GM23248 (cell line): ENCODE data around the gene C9orf85. TPM values are rescaled to one million over a fixed set of nuclear protein-coding genes. Genes with fewer than 3 reads are reported as not detected.
"Not testable (repeated sequence)": the region's sequence is repeated elsewhere in the genome, so short reads cannot be mapped to it uniquely, and the experiment has no call there.

ENCODE experiments used
- DNase-seq: peaks from one replicate; pipeline ENCODE4 v3.0.0-alpha.2; 2015
- H2AFZ ChIP-seq: fragments of 200-600 bp; sonication (generic); 2 replicates; pipeline ENCODE4 v1.6.1; 2016; ENCODE audit warnings: antibody characterized with exemption
- H3F3A ChIP-seq: fragments of 200-600 bp; sonication (generic); 2 replicates; pipeline ENCODE4 v1.6.1; 2016; ENCODE audit warnings: mild to moderate bottlenecking, antibody characterized with exemption, mixed run types; ENCODE audit not compliant: insufficient read depth
- H3K27ac ChIP-seq: fragments of 200-600 bp; sonication (generic); 2 replicates; pipeline ENCODE4 v1.5.1; 2016; ENCODE audit warnings: mild to moderate bottlenecking
- H3K27me3 ChIP-seq: fragments of 200-600 bp; sonication (generic); replicated peaks from 2 replicates; pipeline ENCODE4 v1.6.1; 2016; ENCODE audit warnings: mild to moderate bottlenecking; ENCODE audit not compliant: insufficient read depth
- H3K36me3 ChIP-seq: fragments of 200-600 bp; sonication (generic); 2 replicates; pipeline ENCODE4 v1.6.1; 2016; ENCODE audit warnings: low read depth, mild to moderate bottlenecking
- H3K4me1 ChIP-seq: fragments of 200-600 bp; sonication (generic); 2 replicates; pipeline ENCODE4 v1.6.1; 2016; ENCODE audit warnings: mild to moderate bottlenecking; ENCODE audit not compliant: insufficient read depth
- H3K4me2 ChIP-seq: fragments of 200-600 bp; sonication (generic); one replicate; pipeline ENCODE4 v1.6.1; 2016; ENCODE audit warnings: mild to moderate bottlenecking; ENCODE audit not compliant: unreplicated experiment
- H3K4me3 ChIP-seq: fragments of 200-600 bp; sonication (generic); 2 replicates; pipeline ENCODE4 v1.5.1; 2016; ENCODE audit warnings: mild to moderate bottlenecking
- H3K79me2 ChIP-seq: fragments of 200-600 bp; sonication (generic); 2 replicates; pipeline ENCODE4 v1.6.1; 2016; ENCODE audit warnings: mild to moderate bottlenecking; ENCODE audit not compliant: insufficient read depth
- H3K9ac ChIP-seq: fragments of 200-600 bp; sonication (generic); 2 replicates; pipeline ENCODE4 v1.6.1; 2016; ENCODE audit warnings: mild to moderate bottlenecking
- H3K9me2 ChIP-seq: fragments of 200-600 bp; sonication (generic); 2 replicates; pipeline ENCODE4 v1.6.1; 2016; ENCODE audit warnings: mixed run types, mild to moderate bottlenecking, moderate library complexity; ENCODE audit not compliant: insufficient read depth
- H3K9me3 ChIP-seq: fragments of 200-600 bp; sonication (generic); one replicate; pipeline ENCODE4 v1.6.1; 2017; ENCODE audit warnings: low read depth
- H4K20me1 ChIP-seq: fragments of 200-600 bp; sonication (generic); 2 replicates; pipeline ENCODE4 v1.6.0; 2016; ENCODE audit not compliant: insufficient read depth
- EZH2 ChIP-seq: fragments of 200-600 bp; sonication (generic); IDR thresholded peaks from 2 replicates; pipeline ENCODE4 v1.6.1; 2018; ENCODE audit warnings: antibody characterized with exemption, mild to moderate bottlenecking; ENCODE audit not compliant: insufficient read depth, poor library complexity, severe bottlenecking
- EZH2phosphoT487 ChIP-seq: fragments of 200-600 bp; sonication (generic); IDR thresholded peaks from 2 replicates; pipeline ENCODE4 v1.6.1; 2018; ENCODE audit warnings: antibody characterized with exemption, moderate library complexity, mild to moderate bottlenecking, low read depth; ENCODE audit not compliant: insufficient read depth
- WGBS, 2 experiments: methylation state at CpG; one replicate each; pipeline ENCODE4 v1.1.6; 2015 to 2017; ENCODE audit warnings: low lambda C conversion rate in 2 of 2, low coverage in 1 of 2; ENCODE audit errors: missing lambda C conversion rate in 2 of 2; 5-methylcytosine and 5-hydroxymethylcytosine counted together
- in situ Hi-C: fragments of 300-500 bp; cut with MboI; formaldehyde crosslinking; loops from 2 replicates; pipeline ENCODE4 v1.15.0; 2020
- polyA plus RNA-seq: library from polyadenylated mRNA; unstranded; fragments of >200 nt; fragmentation: Nextera tagmentation; extraction: Ambion mirVana; gene quantifications from 2 replicates; pipeline ENCODE4 v1.2.1, GENCODE V29; 2016
- total RNA-seq: library from RNA; depleted of rRNA; stranded (reverse); fragments of >200 nt; shearing (Covaris generic); gene quantifications from 2 replicates; pipeline ENCODE4 v1.2.3, GENCODE V29; 2014

The C9orf85 gene
- total and polyA plus RNA-seq, 2 experiments from 2014 or later: 11.8 to 16.3 TPM

DNA sequence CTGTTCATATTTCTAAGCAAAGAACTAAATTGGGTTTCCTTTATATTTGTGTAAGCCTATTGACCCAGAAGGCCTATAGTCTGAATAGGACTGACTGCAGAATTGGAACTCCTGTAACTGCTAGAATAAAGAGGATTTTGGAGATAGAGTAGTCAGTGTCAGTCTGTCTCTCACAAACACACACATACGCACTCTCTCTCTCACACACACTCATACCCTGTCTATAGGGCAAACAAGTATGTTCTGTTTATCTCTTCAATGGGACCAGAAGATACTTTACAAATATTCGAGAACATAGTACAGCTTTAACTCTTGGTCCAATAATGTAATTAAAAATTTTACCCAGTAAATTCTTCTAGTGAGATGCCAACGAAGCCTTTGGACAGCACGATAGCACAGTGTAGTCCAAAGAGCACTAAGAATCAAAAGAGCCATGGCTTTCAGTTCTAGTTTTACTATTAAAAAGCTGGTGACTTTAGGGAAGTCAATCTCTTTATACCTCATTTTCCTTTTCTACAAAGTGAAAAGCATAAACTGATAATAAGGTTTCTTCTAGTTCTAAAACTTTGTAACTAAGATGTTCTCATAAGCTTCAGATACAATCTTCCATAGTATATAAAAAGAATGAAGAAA, 19.8 kb upstream of the C9orf85 start:
- H3F3A ChIP-seq: no peaks in the 10 kb centered on the region
- H3K4me1 ChIP-seq: peaks cover 14% of the 10 kb centered on the region
- H3K27me3 ChIP-seq: no peaks in the 10 kb centered on the region
- no peak overlapping the region for H3K9ac ChIP-seq
- no peaks in the 10 kb centered on the region for H3K9me2 ChIP-seq
- DNase-seq: no peak
- H3K36me3 ChIP-seq: no peaks in the 10 kb centered on the region
- no peak for TF ChIP-seq EZH2phosphoT487
- no peak for TF ChIP-seq EZH2
- H3K4me3 ChIP-seq: no peak overlapping the region
- WGBS, 2 experiments: 96 to 97% methylated on average over 4 of the region's 4 CpGs
- H2AFZ ChIP-seq: no peak overlapping the region
- H3K27ac ChIP-seq: no peak overlapping the region
- in situ Hi-C loops: no loop called here
- H3K9me3 ChIP-seq: no peaks in the 10 kb centered on the region
- no peaks in the 10 kb centered on the region for H4K20me1 ChIP-seq
- H3K79me2 ChIP-seq: peaks cover 96% of the 10 kb centered on the region
- no peak overlapping the region for H3K4me2 ChIP-seq

DNA sequence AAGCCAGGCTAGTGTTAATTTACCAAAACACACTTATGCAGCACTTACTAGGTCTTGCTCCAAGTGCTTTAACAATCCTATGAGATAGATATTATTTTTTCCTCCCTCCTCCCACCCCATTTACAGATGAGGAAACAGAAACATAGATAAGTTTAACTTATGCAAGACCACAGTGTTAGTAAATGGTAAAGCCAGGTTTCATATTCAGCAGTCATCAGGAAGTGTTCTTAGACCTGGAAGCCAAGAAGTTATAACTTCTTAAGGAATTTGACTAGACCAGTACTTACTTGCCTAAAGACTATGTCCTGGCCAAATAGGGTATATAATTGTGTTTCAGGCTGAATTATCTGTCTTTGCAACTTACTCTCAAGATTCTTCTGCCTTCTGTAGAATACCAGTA, 16.3 kb upstream of the C9orf85 start:
- Histone ChIP-seq H4K20me1 (no peaks in the 10 kb centered on the region), H3F3A (no peaks in the 10 kb centered on the region), H3K4me2 (no peak overlapping the region), H3K27me3 (no peaks in the 10 kb centered on the region), H3K27ac (no peak overlapping the region), H3K9me2 (no peaks in the 10 kb centered on the region), H2AFZ (no peak overlapping the region), H3K79me2 (peaks cover 100% of the 10 kb centered on the region), H3K4me3 (no peak overlapping the region), H3K4me1 (peaks cover 14% of the 10 kb centered on the region), H3K9me3 (no peaks in the 10 kb centered on the region), H3K9ac (no peak overlapping the region), H3K36me3 (no peaks in the 10 kb centered on the region)
- in situ Hi-C loops: no loop called here
- no peak for TF ChIP-seq EZH2
- no peak for TF ChIP-seq EZH2phosphoT487
- peak; percentile 3 for DNase-seq

DNA sequence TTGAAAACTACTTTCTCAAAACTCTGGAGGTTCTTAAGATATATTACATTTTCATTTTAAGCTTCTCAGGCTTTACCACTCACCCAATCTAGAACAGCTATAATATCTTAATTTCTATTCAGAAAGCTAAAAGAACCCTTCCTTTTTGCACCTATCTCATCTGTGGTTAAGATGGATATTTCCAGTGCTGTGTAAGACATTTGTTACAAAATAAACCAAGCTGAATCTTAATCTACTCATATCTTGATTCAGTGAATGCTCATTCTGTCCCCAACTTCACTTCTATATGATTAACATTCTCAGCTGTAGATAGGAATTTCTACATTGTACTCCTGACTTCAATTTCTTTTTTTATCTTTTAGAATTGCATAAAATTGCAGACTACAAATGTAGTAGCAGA, 15.5 kb upstream of the C9orf85 start:
- Histone ChIP-seq H4K20me1 (no peaks in the 10 kb centered on the region), H3K4me2 (no peak overlapping the region), H3K79me2 (peaks cover 100% of the 10 kb centered on the region), H3K4me1 (peaks cover 14% of the 10 kb centered on the region), H2AFZ (no peak overlapping the region), H3K9me3 (no peaks in the 10 kb centered on the region), H3K27ac (no peak overlapping the region), H3K9me2 (no peaks in the 10 kb centered on the region), H3K36me3 (no peaks in the 10 kb centered on the region), H3F3A (no peaks in the 10 kb centered on the region), H3K4me3 (no peak overlapping the region), H3K9ac (no peak overlapping the region), H3K27me3 (no peaks in the 10 kb centered on the region)
- DNase-seq: peak; percentile 6
- in situ Hi-C loops: no loop called here
- TF ChIP-seq EZH2phosphoT487: no peak
- no peak for TF ChIP-seq EZH2

DNA sequence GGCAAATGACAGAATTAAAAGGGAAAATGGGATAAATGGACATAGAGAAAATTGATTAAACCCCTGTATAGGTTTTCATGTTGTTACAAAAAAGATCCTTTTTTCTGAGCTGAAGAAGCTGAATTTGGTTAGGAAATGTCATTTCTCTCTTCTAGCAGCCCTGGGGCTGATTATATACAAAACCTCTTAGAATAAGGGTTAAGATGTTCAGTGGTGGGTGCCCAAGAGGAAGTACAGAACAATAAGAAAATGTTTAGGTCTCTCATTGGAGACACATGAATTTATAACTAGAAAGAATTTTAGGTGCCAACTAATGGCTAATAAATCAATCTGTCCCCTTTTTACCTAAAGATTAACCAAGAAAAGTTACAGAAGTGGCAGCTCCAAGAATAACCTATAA, 14.7 kb upstream of the C9orf85 start:
- Histone ChIP-seq H3K27me3 (no peaks in the 10 kb centered on the region), H3K9me3 (no peaks in the 10 kb centered on the region), H3K79me2 (peaks cover 100% of the 10 kb centered on the region), H3K36me3 (no peaks in the 10 kb centered on the region), H4K20me1 (no peaks in the 10 kb centered on the region), H3F3A (no peaks in the 10 kb centered on the region), H3K4me1 (peaks cover 14% of the 10 kb centered on the region), H3K9me2 (no peaks in the 10 kb centered on the region), H2AFZ (no peak overlapping the region), H3K27ac (no peak overlapping the region), H3K4me2 (no peak overlapping the region), H3K9ac (no peak overlapping the region), H3K4me3 (no peak overlapping the region)
- in situ Hi-C loops: no loop called here
- DNase-seq: no peak
- TF ChIP-seq EZH2phosphoT487 (no peak), EZH2 (no peak)

DNA sequence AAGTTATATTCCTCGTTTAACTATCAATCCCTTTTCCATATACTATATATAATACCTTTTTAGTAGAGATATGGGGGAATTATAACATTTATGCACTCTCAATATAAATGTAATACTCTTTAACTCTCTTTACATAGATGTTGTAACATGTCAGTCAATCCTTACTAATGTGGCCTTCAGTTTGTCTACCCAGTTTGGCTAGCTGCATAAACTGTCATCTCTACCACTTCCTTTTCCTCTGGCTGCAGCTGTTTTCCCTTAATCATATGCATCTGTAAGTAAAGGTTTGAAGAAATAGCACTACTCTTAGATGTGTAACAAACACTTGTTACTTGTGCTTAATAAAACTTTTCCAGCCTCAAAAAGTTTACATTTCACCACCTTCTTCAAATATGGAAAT, 13.9 kb upstream of the C9orf85 start:
- H3K9ac ChIP-seq: no peak overlapping the region
- no peak overlapping the region for H3K27ac ChIP-seq
- no peaks in the 10 kb centered on the region for H3K36me3 ChIP-seq
- no peak overlapping the region for H2AFZ ChIP-seq
- H4K20me1 ChIP-seq: no peaks in the 10 kb centered on the region
- no peak overlapping the region for H3K4me2 ChIP-seq
- no peak overlapping the region for H3K4me3 ChIP-seq
- no peaks in the 10 kb centered on the region for H3K9me2 ChIP-seq
- DNase-seq: no peak
- H3K9me3 ChIP-seq: no peaks in the 10 kb centered on the region
- no peaks in the 10 kb centered on the region for H3F3A ChIP-seq
- no peaks in the 10 kb centered on the region for H3K27me3 ChIP-seq
- H3K79me2 ChIP-seq: peaks cover 100% of the 10 kb centered on the region
- in situ Hi-C loops: no loop called here
- peaks cover 14% of the 10 kb centered on the region for H3K4me1 ChIP-seq
- WGBS, 2 experiments: 95 to 100% methylated on average over 1 of the region's 1 CpG
- TF ChIP-seq EZH2phosphoT487: no peak
- TF ChIP-seq EZH2: no peak

DNA sequence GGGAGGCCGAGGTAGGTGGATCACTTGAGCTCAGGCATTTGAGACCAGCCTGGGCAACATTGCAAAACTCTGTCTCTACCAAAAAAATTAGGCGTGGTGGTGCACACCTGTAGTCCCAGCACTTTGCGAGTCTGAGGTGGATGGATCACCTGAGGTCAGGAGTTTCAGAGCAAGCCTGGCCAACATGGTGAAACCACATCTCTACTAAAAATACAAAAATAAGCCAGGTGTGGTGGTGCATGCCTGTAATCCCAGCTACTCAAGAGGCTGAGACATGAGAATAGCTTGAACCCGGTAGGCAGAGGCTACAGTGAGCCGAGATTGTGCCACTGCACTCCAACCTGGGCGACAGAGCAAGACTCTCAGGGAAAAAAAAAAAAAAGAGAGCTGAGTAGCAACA, 12.7 kb upstream of the C9orf85 start:
- H3K9me2 ChIP-seq, H4K20me1 ChIP-seq, in situ Hi-C loops, H3K36me3 ChIP-seq, H3F3A ChIP-seq, H3K9me3 ChIP-seq, DNase-seq, H3K4me2 ChIP-seq, H3K9ac ChIP-seq, H2AFZ ChIP-seq, H3K27ac ChIP-seq, H3K4me3 ChIP-seq, H3K27me3 ChIP-seq: not testable (repeated sequence)
- Histone ChIP-seq H3K79me2 (peaks cover 100% of the 10 kb centered on the region), H3K4me1 (peaks cover 14% of the 10 kb centered on the region)
- WGBS, 2 experiments: 96 to 98% methylated on average over 6 of the region's 6 CpGs
